H1 (cell line): ENCODE measurements around the gene CENPP. TPM values are rescaled to one million over a fixed set of nuclear protein-coding genes. Genes with fewer than 3 reads are reported as not detected.

Experiments used
- CTCF ChIA-PET: fragments of 300-600 bp; sonication (Branson Sonifier 250); formaldehyde crosslinking; loops from one replicate; lab custom pipeline; 2021; ENCODE audit not compliant: partially characterized antibody; lab: Charles Lee
- POLR2A ChIA-PET: fragments of 300-600 bp; sonication (Branson Sonifier 250); formaldehyde crosslinking; loops from one replicate; lab custom pipeline; 2021; ENCODE audit warnings: inconsistent platforms; ENCODE audit not compliant: partially characterized antibody; lab: Charles Lee
- DNase-seq, 2 experiments: peaks; one replicate each; pipeline versions ENCODE4 v3.0.0 to v3.0.0-alpha.2; 2010 to 2022; ENCODE audit warnings: low spot score in 2 of 2, low read depth in 1 of 2, mixed read lengths in 1 of 2
- FAIRE-seq: peaks from 2 replicates; lab custom pipeline; 2011; peaks lifted over from hg19 to GRCh38; lab: Jason Lieb, UNC
- H2AFZ ChIP-seq: 2 replicates; pipeline ENCODE4 v1.8.1; 2012; ENCODE audit warnings: low read length, inconsistent platforms
- H2AK5ac ChIP-seq: 2 replicates; pipeline ENCODE4 v1.6.1; 2013; ENCODE audit warnings: low read depth, low read length
- H2BK120ac ChIP-seq: replicated peaks from 2 replicates; pipeline ENCODE3; 2013; ENCODE audit warnings: low read depth, low read length, inconsistent platforms
- H2BK12ac ChIP-seq: 2 replicates; pipeline ENCODE4 v1.6.1; 2013; ENCODE audit warnings: low read depth, low read length
- H2BK15ac ChIP-seq: 2 replicates; pipeline ENCODE4 v1.6.1; 2013; ENCODE audit warnings: low read length
- H2BK20ac ChIP-seq: 2 replicates; pipeline ENCODE4 v1.6.1; 2013; ENCODE audit warnings: low read length
- H2BK5ac ChIP-seq: 2 replicates; pipeline ENCODE4 v1.6.1; 2013; ENCODE audit warnings: low read depth, low read length
- H3K14ac ChIP-seq: 2 replicates; pipeline ENCODE4 v1.6.1; 2013; ENCODE audit warnings: inconsistent platforms; ENCODE audit not compliant: insufficient read length
- H3K18ac ChIP-seq: 2 replicates; pipeline ENCODE4 v1.6.1; 2013; ENCODE audit warnings: low read length; ENCODE audit errors: extremely low read depth
- H3K23ac ChIP-seq: 2 replicates; pipeline ENCODE4 v1.6.1; 2013; ENCODE audit warnings: inconsistent platforms; ENCODE audit not compliant: insufficient read length
- H3K23me2 ChIP-seq: 2 replicates; pipeline ENCODE4 v1.6.1; 2013; ENCODE audit warnings: low read depth, low read length
- H3K27ac ChIP-seq: 2 replicates; pipeline ENCODE4 v1.6.1; 2011; ENCODE audit warnings: low read depth, low read length, inconsistent platforms
- H3K27me3 ChIP-seq, 4 experiments: replicated peaks in 1 of 4; 1 replicate in 1 of 4; 2 replicates in 3 of 4; pipeline versions ENCODE4 v1.6.1 to v1.8.1; 2011 to 2013; ENCODE audit warnings: low read length in 3 of 4, mild to moderate bottlenecking in 3 of 4, inconsistent platforms in 2 of 4, mixed read lengths in 2 of 4, moderate library complexity in 1 of 4; ENCODE audit not compliant: control insufficient read depth in 3 of 4, insufficient read depth in 3 of 4; ENCODE audit errors: extremely low read depth in 1 of 4
- H3K36me3 ChIP-seq, 4 experiments: 2 replicates each; pipeline versions ENCODE4 v1.6.1 to v1.8.1; 2011 to 2013; ENCODE audit warnings: mild to moderate bottlenecking in 4 of 4, low read length in 3 of 4, moderate library complexity in 2 of 4, control low read depth in 1 of 4, inconsistent platforms in 1 of 4; ENCODE audit not compliant: insufficient read depth in 4 of 4, control insufficient read depth in 2 of 4
- H3K4ac ChIP-seq: replicated peaks from 2 replicates; pipeline ENCODE3; 2013; ENCODE audit warnings: low read length, low read depth, mixed read lengths, inconsistent platforms; ENCODE audit not compliant: insufficient read length
- H3K4me1 ChIP-seq, 4 experiments: replicated peaks in 1 of 4; 1 replicate in 1 of 4; 2 replicates in 3 of 4; pipeline versions ENCODE4 v1.6.1 to v1.8.1; 2011 to 2013; ENCODE audit warnings: low read length in 3 of 4, inconsistent platforms in 2 of 4, mixed read lengths in 1 of 4; ENCODE audit not compliant: insufficient read depth in 4 of 4, control insufficient read depth in 3 of 4
- H3K4me2 ChIP-seq, 2 experiments: 2 replicates each; pipeline versions ENCODE4 v1.6.1 to v1.8.1; 2011 to 2013; ENCODE audit warnings: low read depth in 2 of 2, low read length in 2 of 2, control low read depth in 1 of 2, inconsistent platforms in 1 of 2, mild to moderate bottlenecking in 1 of 2; ENCODE audit not compliant: insufficient read depth in 1 of 2
- H3K4me3 ChIP-seq, 4 experiments: fragments of 200-600, 300-600 bp in 1 of 4; sonication (generic), shearing (Covaris generic), sonication (Bioruptor Twin) in 1 of 4; 2 replicates each; pipeline versions ENCODE4 v1.5.1 to v1.8.1; 2011 to 2016; ENCODE audit warnings: low read length in 4 of 4, low read depth in 3 of 4, control low read depth in 2 of 4, inconsistent platforms in 2 of 4, mild to moderate bottlenecking in 2 of 4, mixed read lengths in 1 of 4, moderate library complexity in 1 of 4; ENCODE audit not compliant: insufficient read depth in 2 of 4; ENCODE audit errors: extremely low read depth in 1 of 4
- H3K56ac ChIP-seq: replicated peaks from 2 replicates; pipeline ENCODE3; 2013; ENCODE audit warnings: low read depth, mild to moderate bottlenecking, mixed read lengths, low read length, inconsistent platforms; ENCODE audit not compliant: insufficient read length
- H3K79me1 ChIP-seq: 2 replicates; pipeline ENCODE4 v1.6.1; 2013; ENCODE audit warnings: low read depth, low read length, control low read depth
- H3K79me2 ChIP-seq, 2 experiments: 2 replicates each; pipeline versions ENCODE4 v1.6.1 to v1.8.1; 2012 to 2013; ENCODE audit warnings: low read length in 2 of 2, mild to moderate bottlenecking in 2 of 2, inconsistent platforms in 1 of 2; ENCODE audit not compliant: insufficient read depth in 2 of 2, control insufficient read depth in 1 of 2
- H3K9ac ChIP-seq, 4 experiments: replicated peaks in 1 of 4; 1 replicate in 1 of 4; 2 replicates in 3 of 4; pipeline versions ENCODE4 v1.6.1 to v1.8.1; 2011 to 2013; ENCODE audit warnings: low read depth in 3 of 4, low read length in 3 of 4, control low read depth in 2 of 4, mild to moderate bottlenecking in 2 of 4, moderate library complexity in 2 of 4, inconsistent platforms in 1 of 4; ENCODE audit errors: extremely low read depth in 1 of 4
- H3K9me3 ChIP-seq, 2 experiments: 2 replicates each; pipeline versions ENCODE4 v1.6.1 to v1.8.1; 2012 to 2013; ENCODE audit warnings: mild to moderate bottlenecking in 2 of 2, moderate library complexity in 2 of 2, control low read depth in 1 of 2, inconsistent platforms in 1 of 2, low read depth in 1 of 2, low read length in 1 of 2, mixed read lengths in 1 of 2; ENCODE audit not compliant: insufficient read depth in 2 of 2
- H4K20me1 ChIP-seq, 2 experiments: replicated peaks in 1 of 2; 2 replicates each; pipeline versions ENCODE3 to v1.8.1; 2011 to 2013; ENCODE audit warnings: inconsistent platforms in 2 of 2, low read length in 2 of 2, mild to moderate bottlenecking in 1 of 2; ENCODE audit not compliant: insufficient read depth in 2 of 2, control insufficient read depth in 1 of 2
- H4K5ac ChIP-seq: 2 replicates; pipeline ENCODE4 v1.6.1; 2013; ENCODE audit warnings: low read length, low read depth, mixed read lengths, inconsistent platforms; ENCODE audit not compliant: insufficient read length
- H4K8ac ChIP-seq: 2 replicates; pipeline ENCODE4 v1.8.0; 2013; ENCODE audit warnings: mild to moderate bottlenecking, moderate library complexity, low read length, inconsistent platforms; ENCODE audit not compliant: insufficient read depth; ENCODE audit errors: extremely low read depth
- H4K91ac ChIP-seq: replicated peaks from 2 replicates; pipeline ENCODE3; 2013; ENCODE audit warnings: low read length, mixed read lengths, inconsistent platforms; ENCODE audit not compliant: insufficient read length
- BACH1 ChIP-seq: IDR thresholded peaks from 2 replicates; pipeline ENCODE4 v1.6.1; 2012; ENCODE audit warnings: low read length, improper control_type of control experiment
- BCL11A ChIP-seq, 2 experiments: IDR thresholded peaks; one replicate each; pipeline ENCODE4 v1.6.1; 2011; ENCODE audit warnings: low read depth in 2 of 2, low read length in 2 of 2, mild to moderate bottlenecking in 2 of 2
- EGR1 ChIP-seq: IDR thresholded peaks from 2 replicates; pipeline ENCODE4 v1.6.1; 2011; ENCODE audit warnings: low read depth, low read length, borderline replicate concordance
- GABPA ChIP-seq: IDR thresholded peaks from 2 replicates; pipeline ENCODE4 v1.6.1; 2011; ENCODE audit warnings: mild to moderate bottlenecking, low read length, moderate library complexity, borderline replicate concordance; ENCODE audit not compliant: insufficient read depth
- GTF2F1 ChIP-seq: IDR thresholded peaks from 2 replicates; pipeline ENCODE4 v1.6.1; 2012; ENCODE audit warnings: low read depth, low read length, improper control_type of control experiment, borderline replicate concordance
- HDAC6 ChIP-seq: IDR thresholded peaks from one replicate; pipeline ENCODE4 v1.7.1; 2012; ENCODE audit warnings: low read depth, mild to moderate bottlenecking, inconsistent platforms, low read length, moderate library complexity
- KDM4A ChIP-seq: IDR thresholded peaks from one replicate; pipeline ENCODE4 v1.7.1; 2012; ENCODE audit warnings: low read depth, mild to moderate bottlenecking, moderate library complexity, low read length, inconsistent platforms; ENCODE audit not compliant: severe bottlenecking
- RAD21 ChIP-seq, 2 experiments: IDR thresholded peaks in 1 of 2; conservative IDR thresholded peaks in 1 of 2; 2 replicates each; pipeline ENCODE4 v1.6.1; 2011; ENCODE audit warnings: low read depth in 2 of 2, low read length in 2 of 2, improper control_type of control experiment in 1 of 2, inconsistent platforms in 1 of 2, mild to moderate bottlenecking in 1 of 2, moderate library complexity in 1 of 2
- SAP30 ChIP-seq: fragments of 300-600 bp; sonication (generic); IDR thresholded peaks from 2 replicates; pipeline ENCODE4 v1.7.1; 2012; ENCODE audit warnings: low read length, moderate library complexity, mild to moderate bottlenecking, inconsistent platforms; ENCODE audit not compliant: insufficient read depth, insufficient replicate concordance
- SIX5 ChIP-seq: IDR thresholded peaks from 2 replicates; pipeline ENCODE4 v1.6.1; 2011; ENCODE audit warnings: mild to moderate bottlenecking, low read depth, low read length
- SP4 ChIP-seq: IDR thresholded peaks from 2 replicates; pipeline ENCODE4 v1.6.1; 2012; ENCODE audit warnings: low read length, inconsistent platforms
- ZNF274 ChIP-seq: IDR thresholded peaks from 2 replicates; pipeline ENCODE4 v1.7.0; 2012; ENCODE audit warnings: low read length, borderline replicate concordance; ENCODE audit errors: extremely low read depth
- WGBS, 2 experiments: shearing (Covaris generic) in 1 of 2; methylation state at CpG; one replicate each; pipeline versions ENCODE4 v1.1.6 to v1.1.7; 2013 to 2015; ENCODE audit warnings: low lambda C conversion rate in 2 of 2, mixed read lengths in 2 of 2, inconsistent platforms in 1 of 2, low coverage in 1 of 2, missing lambda C conversion rate in 1 of 2; ENCODE audit not compliant: insufficient replicate concordance in 2 of 2, insufficient coverage in 1 of 2, insufficient read length in 1 of 2; ENCODE audit errors: extremely low coverage in 1 of 2, missing lambda C conversion rate in 1 of 2; 5-methylcytosine and 5-hydroxymethylcytosine counted together
- polyA plus RNA-seq, 7 experiments: library from polyadenylated mRNA; depleted of rRNA in 3 of 7; stranded (reverse) in 5 of 7; unstranded in 2 of 7; fragments of >200 nt in 5 of 7; fragments of 200-250 nt in 2 of 7; gene quantifications; 1 replicate in 5 of 7; 2 replicates in 1 of 7; 4 replicates in 1 of 7; pipeline versions ENCODE4 v1.2.1 to v1.2.3, GENCODE V29; 2011 to 2013; ENCODE audit warnings: missing spikeins in 2 of 7, mixed read lengths in 2 of 7
- total RNA-seq: library from RNA; stranded (reverse); fragmentation: NEBNext Ultra II Directional; extraction: Animal tissue kit (Norgen Biotek cat#: 25700); gene quantifications from 2 replicates; pipeline ENCODE4 v1.2.1, GENCODE V29; 2021
- TF ChIP-seq, protein P1 (sequence below): IDR thresholded peaks from 2 replicates; pipeline ENCODE4 v1.6.1; 2011; ENCODE audit warnings: low read depth, mild to moderate bottlenecking, low read length; ENCODE audit not compliant: insufficient read depth

The CENPP gene
- total and polyA plus RNA-seq, 2 of the 8 experiments (the other 6 are each of a cell fraction or from before 2014, with no cell fraction given) = 2.7 to 10.8 TPM

GRCh38 chr9:92637326-92637725, 311.6 kb downstream of the CENPP start:
- Histone ChIP-seq H4K91ac (no peak overlapping the region), H3K9ac (no peak overlapping the region), H3K18ac (no peak overlapping the region), H2BK15ac (no peak overlapping the region), H3K4me3 (no peak overlapping the region), H3K56ac (no peak overlapping the region), H3K23me2 (no peaks in the 10 kb centered on the region), H2BK120ac (no peak overlapping the region), H3K4me2 (no peak overlapping the region), H3K27me3 (no peaks in the 10 kb centered on the region), H2BK12ac (no peak overlapping the region), H4K8ac (no peak overlapping the region), H4K5ac (no peak overlapping the region), H4K20me1 (peaks cover 0 to 3% of the 10 kb centered on the region in 2 experiments), H3K23ac (no peak overlapping the region), H3K27ac (no peak overlapping the region), H3K79me2 (no peaks in the 10 kb centered on the region), H2BK20ac (no peak overlapping the region), H2AK5ac (no peak overlapping the region), H3K4ac (no peak overlapping the region), H3K9me3 (no peaks in the 10 kb centered on the region), H2AFZ (no peak overlapping the region), H3K36me3 (peaks cover 0 to 26% (median 14%) of the 10 kb centered on the region in 4 experiments; a peak in 7 of 8 replicates), H3K79me1 (peaks cover 4% of the 10 kb centered on the region; the same call in 1 of the 2 replicates), H2BK5ac (no peak overlapping the region), H3K14ac (no peak overlapping the region), H3K4me1 (no peaks in the 10 kb centered on the region)
- FAIRE-seq = no peak
- POLR2A ChIA-PET = no interaction called here
- 85% methylated on average over 7 of the region's 7 CpGs; no CpG with 5 or more reads in 1 of the 2 experiments for WGBS, 2 experiments
- no peak for DNase-seq
- CTCF ChIA-PET = interaction anchor here (1.2 kb wide), 1 partner anchor 48 kb away, joined by 3 read pairs; no protein-coding TSS in a partner anchor
- TF ChIP-seq GTF2F1 (no peak), KDM4A (no peak), BACH1 (no peak), HDAC6 (no peak), RAD21 (IDR thresholded peaks at IDR 0.05 in 1 of 2, conservative IDR thresholded peaks at IDR 0.05 in 1 of 2; ENCODE audit: low read depth in 2 of 2, low read length in 2 of 2) (no peak), EGR1 (no peak), SP4 (no peak), SIX5 (no peak), BCL11A (IDR thresholded peaks at IDR 0.05; ENCODE audit: low read depth in 2 of 2, low read length in 2 of 2) (no peak), ZNF274 (no peak), GABPA (no peak), SAP30 (no peak)
- TF ChIP-seq, protein P1, sequence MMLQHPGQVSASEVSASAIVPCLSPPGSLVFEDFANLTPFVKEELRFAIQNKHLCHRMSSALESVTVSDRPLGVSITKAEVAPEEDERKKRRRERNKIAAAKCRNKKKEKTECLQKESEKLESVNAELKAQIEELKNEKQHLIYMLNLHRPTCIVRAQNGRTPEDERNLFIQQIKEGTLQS = no peak
